NT2/D1 (cell line): ENCODE measurements around the gene DBN1.

ENCODE experiments used
- YY1 ChIP-seq: IDR thresholded peaks from 2 replicates; pipeline ENCODE4 v1.6.1; 2011; ENCODE audit not compliant: insufficient read length, insufficient read depth
- ZNF274 ChIP-seq: IDR thresholded peaks from 2 replicates; pipeline ENCODE4 v1.6.1; 2011; ENCODE audit warnings: mild to moderate bottlenecking, low read depth, low read length

- TF ChIP-seq YY1 (no peak), ZNF274 (no peak)
These were observed 28.6 kb upstream of the DBN1 start for GRCh38 chr5:177501874-177502678.
